ENCODE results near the gene CD226.

Gene CD226

DNA sequence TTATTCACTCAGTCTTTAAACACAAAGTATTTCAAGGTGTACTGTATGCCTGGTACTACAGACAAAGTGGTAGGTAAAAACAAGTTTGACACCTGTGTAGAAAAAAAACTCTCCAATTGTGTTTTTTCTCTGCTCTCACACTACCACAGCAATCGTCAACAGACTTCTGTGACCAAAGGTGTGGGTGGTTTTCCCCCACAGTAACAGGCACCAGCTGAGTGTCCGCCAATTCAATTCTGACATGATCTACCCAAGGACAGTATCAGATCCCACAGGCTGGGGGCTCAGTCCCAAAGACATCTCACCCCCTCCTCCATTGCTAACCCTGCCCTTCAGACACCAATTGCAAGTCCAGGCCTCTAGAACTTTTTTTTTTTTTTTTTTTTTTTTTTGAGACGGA is 71.2 kb downstream of the CD226 start:
- TF ChIP-seq, protein P1, sequence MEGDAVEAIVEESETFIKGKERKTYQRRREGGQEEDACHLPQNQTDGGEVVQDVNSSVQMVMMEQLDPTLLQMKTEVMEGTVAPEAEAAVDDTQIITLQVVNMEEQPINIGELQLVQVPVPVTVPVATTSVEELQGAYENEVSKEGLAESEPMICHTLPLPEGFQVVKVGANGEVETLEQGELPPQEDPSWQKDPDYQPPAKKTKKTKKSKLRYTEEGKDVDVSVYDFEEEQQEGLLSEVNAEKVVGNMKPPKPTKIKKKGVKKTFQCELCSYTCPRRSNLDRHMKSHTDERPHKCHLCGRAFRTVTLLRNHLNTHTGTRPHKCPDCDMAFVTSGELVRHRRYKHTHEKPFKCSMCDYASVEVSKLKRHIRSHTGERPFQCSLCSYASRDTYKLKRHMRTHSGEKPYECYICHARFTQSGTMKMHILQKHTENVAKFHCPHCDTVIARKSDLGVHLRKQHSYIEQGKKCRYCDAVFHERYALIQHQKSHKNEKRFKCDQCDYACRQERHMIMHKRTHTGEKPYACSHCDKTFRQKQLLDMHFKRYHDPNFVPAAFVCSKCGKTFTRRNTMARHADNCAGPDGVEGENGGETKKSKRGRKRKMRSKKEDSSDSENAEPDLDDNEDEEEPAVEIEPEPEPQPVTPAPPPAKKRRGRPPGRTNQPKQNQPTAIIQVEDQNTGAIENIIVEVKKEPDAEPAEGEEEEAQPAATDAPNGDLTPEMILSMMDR (IDR thresholded peaks at IDR 0.05; ENCODE audit: low read depth, low read length, poor library complexity, severe bottlenecking), result no peak
- TF ChIP-seq EZH2phosphoT487 (IDR thresholded peaks at IDR 0.05; ENCODE audit: borderline replicate concordance, low read length), result no peak
- no peaks in the 10 kb centered on the region for H4K20me1 ChIP-seq (ENCODE audit: control insufficient read depth, insufficient read depth, low read depth, low read length)
- no peaks in the 10 kb centered on the region for H3F3A ChIP-seq (ENCODE audit: control insufficient read depth, insufficient read depth)
- H3K27ac ChIP-seq (ENCODE audit: low read depth, low read length), result no peak overlapping the region
- H3K9me2 ChIP-seq (replicated peaks; ENCODE audit: control insufficient read depth, low read length), result no peaks in the 10 kb centered on the region
- H3K4me1 ChIP-seq (ENCODE audit: control insufficient read depth, low read length), result no peaks in the 10 kb centered on the region
- no peaks in the 10 kb centered on the region for H3K79me2 ChIP-seq (ENCODE audit: control insufficient read depth, low read length)
- H3K4me2 ChIP-seq (ENCODE audit: low read length), result no peak overlapping the region
- H3K36me3 ChIP-seq (ENCODE audit: control insufficient read depth, low read length), result no peaks in the 10 kb centered on the region
- H3K27me3 ChIP-seq (ENCODE audit: control insufficient read depth, low read length), result no peaks in the 10 kb centered on the region
- no peak overlapping the region for H3K4me3 ChIP-seq (ENCODE audit: low read length)
- no peaks in the 10 kb centered on the region for H3K9me3 ChIP-seq (ENCODE audit: control insufficient read depth, insufficient read depth, low read length)

DNA sequence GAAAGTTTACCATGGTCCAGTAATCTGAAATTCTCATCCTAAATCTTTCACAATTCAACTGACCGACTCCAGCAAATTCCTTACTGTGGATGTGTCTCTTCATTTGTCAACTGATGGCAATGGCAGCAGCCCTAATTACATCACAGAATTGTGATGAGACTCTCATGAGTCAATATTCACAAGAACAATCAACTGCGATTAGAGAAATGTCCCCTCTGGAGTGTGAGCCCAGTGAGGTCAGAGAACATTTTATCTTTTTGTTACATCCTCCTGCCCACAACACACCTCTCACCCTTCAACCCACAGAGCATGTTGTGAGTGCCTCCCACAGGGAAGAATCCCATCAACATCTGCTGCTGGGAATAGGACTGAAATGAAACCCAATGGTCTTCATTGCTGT is 73.6 kb downstream of the CD226 start:
- Histone ChIP-seq H4K20me1 (ENCODE audit: control insufficient read depth, insufficient read depth, low read depth, low read length) (no peaks in the 10 kb centered on the region), H3F3A (ENCODE audit: control insufficient read depth, insufficient read depth) (no peaks in the 10 kb centered on the region), H3K79me2 (ENCODE audit: control insufficient read depth, low read length) (no peaks in the 10 kb centered on the region), H3K27ac (ENCODE audit: low read depth, low read length) (no peak overlapping the region), H3K27me3 (ENCODE audit: control insufficient read depth, low read length) (no peaks in the 10 kb centered on the region), H3K4me1 (ENCODE audit: control insufficient read depth, low read length) (no peaks in the 10 kb centered on the region), H3K9me3 (ENCODE audit: control insufficient read depth, insufficient read depth, low read length) (no peaks in the 10 kb centered on the region), H3K4me2 (ENCODE audit: low read length) (no peak overlapping the region), H3K9me2 (replicated peaks; ENCODE audit: control insufficient read depth, low read length) (no peaks in the 10 kb centered on the region), H3K4me3 (ENCODE audit: low read length) (no peak overlapping the region), H3K36me3 (ENCODE audit: control insufficient read depth, low read length) (no peaks in the 10 kb centered on the region)
- TF ChIP-seq, protein P1 (IDR thresholded peaks at IDR 0.05; ENCODE audit: low read depth, low read length, poor library complexity, severe bottlenecking), result no peak
- TF ChIP-seq EZH2phosphoT487 (IDR thresholded peaks at IDR 0.05; ENCODE audit: borderline replicate concordance, low read length), result no peak

DNA sequence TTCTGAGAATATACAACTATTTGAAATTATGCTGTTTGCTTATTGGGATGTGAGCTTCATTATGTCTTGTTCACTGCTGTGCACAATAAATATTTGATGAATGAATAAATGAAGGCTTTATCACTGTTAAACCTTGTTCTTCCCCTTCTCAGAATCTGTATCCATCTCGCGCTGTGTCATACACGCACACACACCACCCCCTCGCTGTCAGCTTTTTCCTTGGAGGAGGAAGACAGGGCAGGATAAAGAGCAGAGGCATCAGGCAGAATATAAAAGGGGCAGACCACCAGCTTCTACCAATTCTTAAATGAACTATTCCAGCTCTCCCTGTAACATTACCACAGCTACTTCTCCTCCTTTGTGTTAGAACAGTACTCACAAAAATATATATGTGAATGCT is 75.0 kb downstream of the CD226 start:
- Histone ChIP-seq H3K9me2 (replicated peaks; ENCODE audit: control insufficient read depth, low read length) (no peaks in the 10 kb centered on the region), H3K79me2 (ENCODE audit: control insufficient read depth, low read length) (no peaks in the 10 kb centered on the region), H3K27ac (ENCODE audit: low read depth, low read length) (no peak overlapping the region), H3K4me2 (ENCODE audit: low read length) (no peak overlapping the region), H3K4me1 (ENCODE audit: control insufficient read depth, low read length) (no peaks in the 10 kb centered on the region), H3K9me3 (ENCODE audit: control insufficient read depth, insufficient read depth, low read length) (no peaks in the 10 kb centered on the region), H3K4me3 (ENCODE audit: low read length) (no peak overlapping the region), H3K36me3 (ENCODE audit: control insufficient read depth, low read length) (no peaks in the 10 kb centered on the region), H3F3A (ENCODE audit: control insufficient read depth, insufficient read depth) (no peaks in the 10 kb centered on the region), H3K27me3 (ENCODE audit: control insufficient read depth, low read length) (no peaks in the 10 kb centered on the region), H4K20me1 (ENCODE audit: control insufficient read depth, insufficient read depth, low read depth, low read length) (no peaks in the 10 kb centered on the region)
- TF ChIP-seq EZH2phosphoT487 (IDR thresholded peaks at IDR 0.05; ENCODE audit: borderline replicate concordance, low read length), result no peak

DNA sequence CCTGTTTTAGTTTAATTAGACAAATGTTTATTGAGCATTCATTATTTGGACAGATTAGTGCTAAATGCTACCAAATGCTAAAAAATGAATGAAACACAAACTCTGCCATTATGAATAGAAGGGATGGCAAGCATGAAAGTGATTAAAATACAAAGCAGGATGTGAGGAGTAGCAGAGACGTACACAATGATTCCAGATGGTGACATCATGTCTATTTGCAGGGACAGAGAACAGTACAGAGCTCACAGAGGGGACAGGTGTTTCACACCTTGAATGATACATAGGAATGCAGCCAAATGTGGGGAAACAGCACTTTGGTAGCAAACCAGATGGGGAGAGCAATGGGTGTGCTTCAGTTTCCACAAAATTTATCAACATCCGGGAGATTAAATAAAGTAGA is 76.3 kb downstream of the CD226 start:
- H3K27ac ChIP-seq (ENCODE audit: low read depth, low read length), result no peak overlapping the region
- no peaks in the 10 kb centered on the region for H3K27me3 ChIP-seq (ENCODE audit: control insufficient read depth, low read length)
- no peaks in the 10 kb centered on the region for H3K9me3 ChIP-seq (ENCODE audit: control insufficient read depth, insufficient read depth, low read length)
- H4K20me1 ChIP-seq (ENCODE audit: control insufficient read depth, insufficient read depth, low read depth, low read length), result no peaks in the 10 kb centered on the region
- TF ChIP-seq EZH2phosphoT487 (IDR thresholded peaks at IDR 0.05; ENCODE audit: borderline replicate concordance, low read length), result no peak
- TF ChIP-seq, protein P1 (IDR thresholded peaks at IDR 0.05; ENCODE audit: low read depth, low read length, poor library complexity, severe bottlenecking), result no peak
- H3K36me3 ChIP-seq (ENCODE audit: control insufficient read depth, low read length), result no peaks in the 10 kb centered on the region
- H3K4me3 ChIP-seq (ENCODE audit: low read length), result no peak overlapping the region
- no peaks in the 10 kb centered on the region for H3K9me2 ChIP-seq (replicated peaks; ENCODE audit: control insufficient read depth, low read length)
- no peaks in the 10 kb centered on the region for H3F3A ChIP-seq (ENCODE audit: control insufficient read depth, insufficient read depth)
- no peaks in the 10 kb centered on the region for H3K4me1 ChIP-seq (ENCODE audit: control insufficient read depth, low read length)
- no peaks in the 10 kb centered on the region for H3K79me2 ChIP-seq (ENCODE audit: control insufficient read depth, low read length)
- no peak overlapping the region for H3K4me2 ChIP-seq (ENCODE audit: low read length)
